ENCODE results near the gene FCMR. TPM values are rescaled to one million over a fixed set of nuclear protein-coding genes. Genes with fewer than 3 reads are reported as not detected.
A peak's percentile ranks its signal among the peaks of the same experiment; 100 is the strongest.
"Not testable (repeated sequence)": the region's sequence is repeated elsewhere in the genome, so short reads cannot be mapped to it uniquely, and the experiment has no call there.

FCMR gene
- total and polyA plus RNA-seq, 9 of the 15 experiments (the other 6 are each of a cell fraction or from before 2014, with no cell fraction given), result 0.11 to 0.82 (median 0.20) TPM; not detected in 5

DNA sequence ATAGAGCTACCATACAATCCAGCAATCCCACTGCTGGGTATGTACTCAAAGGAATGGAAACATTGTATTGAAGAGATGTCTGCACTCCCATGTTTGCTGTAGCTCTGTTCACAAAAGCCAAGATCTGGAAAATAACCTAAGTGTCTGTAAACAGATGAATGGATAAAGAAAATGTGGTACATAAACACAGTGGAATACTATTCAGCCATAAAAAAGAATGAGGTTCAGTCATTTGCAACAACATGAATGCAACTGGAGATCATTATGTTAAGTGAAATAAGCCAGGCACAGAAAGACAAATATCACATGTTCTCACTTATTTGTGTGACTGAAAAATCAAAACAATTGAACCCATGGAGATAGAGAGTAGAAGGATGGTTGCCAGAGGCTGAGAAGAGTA, 68.0 kb downstream of the FCMR start:
- H4K20me1 ChIP-seq (replicated peaks; ENCODE audit: control insufficient read depth, insufficient read depth, low read length); H3K36me3 ChIP-seq (ENCODE audit: control insufficient read depth, insufficient read depth, low read length); BruUV-seq (replicated peaks); CTCF ChIA-PET (ENCODE audit: low intra/inter-chr PET ratio); intact Hi-C loops (cut with micrococcal nuclease); H3K27ac ChIP-seq (ENCODE audit: extremely low read depth, low read depth, low read length); H3K9me3 ChIP-seq (replicated peaks; ENCODE audit: control insufficient read depth, insufficient read depth, low read depth, low read length); H3K4me2 ChIP-seq (ENCODE audit: insufficient read depth, low read length); H3K79me2 ChIP-seq (ENCODE audit: control insufficient read depth, insufficient read depth, low read length); H2AFZ ChIP-seq (ENCODE audit: low read depth, low read length); H3K9me1 ChIP-seq (ENCODE audit: control insufficient read depth, insufficient read depth, low read length); DNase-seq (ENCODE audit: extremely low read depth in 1 of 4, low spot score in 3 of 4); H3K4me3 ChIP-seq; in situ Hi-C loops (cut with MboI); ATAC-seq; H3K4me1 ChIP-seq (replicated peaks in 1 of 2; ENCODE audit: control insufficient read depth in 2 of 2, insufficient read depth in 2 of 2, low read length in 2 of 2); FAIRE-seq; H3K9ac ChIP-seq (ENCODE audit: insufficient read depth in 1 of 2, low read depth in 2 of 2, low read length in 2 of 2): not testable (repeated sequence)
- TF ChIP-seq BCOR (IDR thresholded peaks at IDR 0.05), result 0 out of 2 replicates have a peak, but pooled peaks have one; percentile 21
- TF ChIP-seq RBM25 (IDR thresholded peaks at IDR 0.05; ENCODE audit: low read depth, low read length, severe bottlenecking), result peak; percentile 24
- 0 out of 4 replicates have a peak, but pooled peaks of 1 of the 2 experiments have one; percentile 11 for TF ChIP-seq KDM1A (IDR thresholded peaks at IDR 0.05)
- TF ChIP-seq ZNF146 (CRISPR knock-in tag; IDR thresholded peaks at IDR 0.05; ENCODE audit: unreplicated experiment), result peak; percentile 69
- H3K27me3 ChIP-seq (ENCODE audit: control insufficient read depth in 2 of 2, insufficient read depth in 2 of 2, low read length in 2 of 2), result peaks cover 3 to 17% of the 10 kb centered on the region in 2 experiments; a peak in 3 of 5 replicates
- POLR2A ChIA-PET, result interaction anchor here (1.3 kb wide), 1 partner anchor 22 kb away, joined by 5 read pairs; no protein-coding TSS in a partner anchor

Other genes starting within 250 kb of the FCMR start
Only the 7 nearest of the 12 such genes appear.
- not detected in 2 replicates for gene IL20, start 56.3 kb downstream of the FCMR start, total RNA-seq (2014; rRNA removed)
- not detected in 2 replicates for gene IL20, start 56.3 kb downstream of the FCMR start, total RNA-seq (2014; rRNA removed; fragmentation: Illumina TruSeq; extraction: Trizol)
- not detected in 2 replicates for gene IL20, start 56.3 kb downstream of the FCMR start, total RNA-seq (2015; rRNA removed; fragmentation: Illumina TruSeq; extraction: Trizol)
- gene IL20, start 56.3 kb downstream of the FCMR start, total RNA-seq (2021), result not detected in 2 replicates
- not detected in 2 replicates for gene IL20, start 56.3 kb downstream of the FCMR start, polyA plus RNA-seq (2011; rRNA removed)
- gene IL20, start 56.3 kb downstream of the FCMR start, polyA plus RNA-seq (2014; fragmentation: Illumina TruSeq; extraction: Trizol), result not detected in 2 replicates
- gene IL20, start 56.3 kb downstream of the FCMR start, polyA plus RNA-seq (2014; fragmentation: Nextera tagmentation; extraction: Ambion mirVana), result not detected
- not detected in 2 replicates for gene IL20, start 56.3 kb downstream of the FCMR start, polyA plus RNA-seq (2014; rRNA removed)
- not detected in 2 replicates for gene IL24, start 24.5 kb downstream of the FCMR start, total RNA-seq (2014; rRNA removed)
- not detected in 2 replicates for gene IL24, start 24.5 kb downstream of the FCMR start, total RNA-seq (2014; rRNA removed; fragmentation: Illumina TruSeq; extraction: Trizol)
- not detected in 2 replicates for gene IL24, start 24.5 kb downstream of the FCMR start, total RNA-seq (2015; rRNA removed; fragmentation: Illumina TruSeq; extraction: Trizol)
- not detected in 2 replicates for gene IL24, start 24.5 kb downstream of the FCMR start, total RNA-seq (2021)
- not detected in 2 replicates for gene IL24, start 24.5 kb downstream of the FCMR start, polyA plus RNA-seq (2011; rRNA removed)
- gene IL24, start 24.5 kb downstream of the FCMR start, polyA plus RNA-seq (2014; fragmentation: Illumina TruSeq; extraction: Trizol), result not detected in 2 replicates
- gene IL24, start 24.5 kb downstream of the FCMR start, polyA plus RNA-seq (2014; fragmentation: Nextera tagmentation; extraction: Ambion mirVana), result under 1 TPM in 1 of 2 experiments, not detected in 1; 0.04 TPM
- gene IL24, start 24.5 kb downstream of the FCMR start, polyA plus RNA-seq (2014; rRNA removed), result 0.19 TPM in 1 of 2 replicates, not detected in the other
- 0.05 TPM in 1 of 2 replicates, not detected in the other for gene PIGR, start 24.5 kb upstream of the FCMR start, total RNA-seq (2014; rRNA removed)
- gene PIGR, start 24.5 kb upstream of the FCMR start, total RNA-seq (2014; rRNA removed; fragmentation: Illumina TruSeq; extraction: Trizol), result not detected in 2 replicates
- gene PIGR, start 24.5 kb upstream of the FCMR start, total RNA-seq (2015; rRNA removed; fragmentation: Illumina TruSeq; extraction: Trizol), result 0.04 TPM in 1 of 2 replicates, not detected in the other
- gene PIGR, start 24.5 kb upstream of the FCMR start, total RNA-seq (2021), result 1.5 and 2.7 TPM in 2 replicates
- gene PIGR, start 24.5 kb upstream of the FCMR start, polyA plus RNA-seq (2011; rRNA removed), result not detected in 2 replicates
- gene PIGR, start 24.5 kb upstream of the FCMR start, polyA plus RNA-seq (2014; fragmentation: Illumina TruSeq; extraction: Trizol), result 0.03 TPM in 1 of 2 replicates, not detected in the other
- gene PIGR, start 24.5 kb upstream of the FCMR start, polyA plus RNA-seq (2014; fragmentation: Nextera tagmentation; extraction: Ambion mirVana), result under 1 TPM; 0.01 to 0.03 TPM
- gene PIGR, start 24.5 kb upstream of the FCMR start, polyA plus RNA-seq (2014; rRNA removed), result not detected in 2 replicates
- gene FCAMR, start 48.5 kb upstream of the FCMR start, total RNA-seq (2014; rRNA removed), result not detected in 2 replicates
- not detected in 2 replicates for gene FCAMR, start 48.5 kb upstream of the FCMR start, total RNA-seq (2014; rRNA removed; fragmentation: Illumina TruSeq; extraction: Trizol)
- gene FCAMR, start 48.5 kb upstream of the FCMR start, total RNA-seq (2015; rRNA removed; fragmentation: Illumina TruSeq; extraction: Trizol), result not detected in 2 replicates
- gene FCAMR, start 48.5 kb upstream of the FCMR start, total RNA-seq (2021), result not detected in 2 replicates
- not detected in 2 replicates for gene FCAMR, start 48.5 kb upstream of the FCMR start, polyA plus RNA-seq (2011; rRNA removed)
- gene FCAMR, start 48.5 kb upstream of the FCMR start, polyA plus RNA-seq (2014; fragmentation: Illumina TruSeq; extraction: Trizol), result not detected in 2 replicates
- not detected for gene FCAMR, start 48.5 kb upstream of the FCMR start, polyA plus RNA-seq (2014; fragmentation: Nextera tagmentation; extraction: Ambion mirVana)
- not detected in 2 replicates for gene FCAMR, start 48.5 kb upstream of the FCMR start, polyA plus RNA-seq (2014; rRNA removed)
- 1.8 TPM in 2 replicates for gene C1orf116, start 110.8 kb upstream of the FCMR start, total RNA-seq (2014; rRNA removed)
- 0.80 and 0.95 TPM in 2 replicates for gene C1orf116, start 110.8 kb upstream of the FCMR start, total RNA-seq (2014; rRNA removed; fragmentation: Illumina TruSeq; extraction: Trizol)
- gene C1orf116, start 110.8 kb upstream of the FCMR start, total RNA-seq (2015; rRNA removed; fragmentation: Illumina TruSeq; extraction: Trizol), result 0.80 and 0.87 TPM in 2 replicates
- gene C1orf116, start 110.8 kb upstream of the FCMR start, total RNA-seq (2021), result 2.6 and 2.7 TPM in 2 replicates
- 1.2 and 2.6 TPM in 2 replicates for gene C1orf116, start 110.8 kb upstream of the FCMR start, polyA plus RNA-seq (2011; rRNA removed)
- 3.0 and 3.1 TPM in 2 replicates for gene C1orf116, start 110.8 kb upstream of the FCMR start, polyA plus RNA-seq (2014; fragmentation: Illumina TruSeq; extraction: Trizol)
- under 1 TPM; 0.62 to 0.69 TPM for gene C1orf116, start 110.8 kb upstream of the FCMR start, polyA plus RNA-seq (2014; fragmentation: Nextera tagmentation; extraction: Ambion mirVana)
- gene C1orf116, start 110.8 kb upstream of the FCMR start, polyA plus RNA-seq (2014; rRNA removed), result 0.62 and 0.95 TPM in 2 replicates
- gene YOD1, start 129.3 kb upstream of the FCMR start, total RNA-seq (2014; rRNA removed), result 47.5 and 49.8 TPM in 2 replicates
- gene YOD1, start 129.3 kb upstream of the FCMR start, total RNA-seq (2014; rRNA removed; fragmentation: Illumina TruSeq; extraction: Trizol), result 78.1 and 91.0 TPM in 2 replicates
- gene YOD1, start 129.3 kb upstream of the FCMR start, total RNA-seq (2015; rRNA removed; fragmentation: Illumina TruSeq; extraction: Trizol), result 51.8 and 56.0 TPM in 2 replicates
- gene YOD1, start 129.3 kb upstream of the FCMR start, total RNA-seq (2021), result 61.6 and 61.7 TPM in 2 replicates
- gene YOD1, start 129.3 kb upstream of the FCMR start, polyA plus RNA-seq (2011; rRNA removed), result 38.8 and 46.9 TPM in 2 replicates
- gene YOD1, start 129.3 kb upstream of the FCMR start, polyA plus RNA-seq (2014; fragmentation: Illumina TruSeq; extraction: Trizol), result 43.9 and 46.5 TPM in 2 replicates
- 10 to 100 TPM; 18.2 to 24.0 TPM for gene YOD1, start 129.3 kb upstream of the FCMR start, polyA plus RNA-seq (2014; fragmentation: Nextera tagmentation; extraction: Ambion mirVana)
- 27.9 and 28.7 TPM in 2 replicates for gene YOD1, start 129.3 kb upstream of the FCMR start, polyA plus RNA-seq (2014; rRNA removed)
- 10.5 and 12.3 TPM in 2 replicates for gene PFKFB2, start 131.3 kb upstream of the FCMR start, total RNA-seq (2014; rRNA removed)
- gene PFKFB2, start 131.3 kb upstream of the FCMR start, total RNA-seq (2014; rRNA removed; fragmentation: Illumina TruSeq; extraction: Trizol), result 21.9 and 26.2 TPM in 2 replicates
- 17.3 and 17.8 TPM in 2 replicates for gene PFKFB2, start 131.3 kb upstream of the FCMR start, total RNA-seq (2015; rRNA removed; fragmentation: Illumina TruSeq; extraction: Trizol)
- 20.4 and 22.9 TPM in 2 replicates for gene PFKFB2, start 131.3 kb upstream of the FCMR start, total RNA-seq (2021)
- gene PFKFB2, start 131.3 kb upstream of the FCMR start, polyA plus RNA-seq (2011; rRNA removed), result 24.1 and 26.0 TPM in 2 replicates
- gene PFKFB2, start 131.3 kb upstream of the FCMR start, polyA plus RNA-seq (2014; fragmentation: Illumina TruSeq; extraction: Trizol), result 13.5 and 16.4 TPM in 2 replicates
- 1 to 10 TPM; 6.9 to 7.6 TPM for gene PFKFB2, start 131.3 kb upstream of the FCMR start, polyA plus RNA-seq (2014; fragmentation: Nextera tagmentation; extraction: Ambion mirVana)
- gene PFKFB2, start 131.3 kb upstream of the FCMR start, polyA plus RNA-seq (2014; rRNA removed), result 11.7 and 11.9 TPM in 2 replicates

All from K562 (cell line).